ENCODE results near the gene ZBTB7C.

DNA sequence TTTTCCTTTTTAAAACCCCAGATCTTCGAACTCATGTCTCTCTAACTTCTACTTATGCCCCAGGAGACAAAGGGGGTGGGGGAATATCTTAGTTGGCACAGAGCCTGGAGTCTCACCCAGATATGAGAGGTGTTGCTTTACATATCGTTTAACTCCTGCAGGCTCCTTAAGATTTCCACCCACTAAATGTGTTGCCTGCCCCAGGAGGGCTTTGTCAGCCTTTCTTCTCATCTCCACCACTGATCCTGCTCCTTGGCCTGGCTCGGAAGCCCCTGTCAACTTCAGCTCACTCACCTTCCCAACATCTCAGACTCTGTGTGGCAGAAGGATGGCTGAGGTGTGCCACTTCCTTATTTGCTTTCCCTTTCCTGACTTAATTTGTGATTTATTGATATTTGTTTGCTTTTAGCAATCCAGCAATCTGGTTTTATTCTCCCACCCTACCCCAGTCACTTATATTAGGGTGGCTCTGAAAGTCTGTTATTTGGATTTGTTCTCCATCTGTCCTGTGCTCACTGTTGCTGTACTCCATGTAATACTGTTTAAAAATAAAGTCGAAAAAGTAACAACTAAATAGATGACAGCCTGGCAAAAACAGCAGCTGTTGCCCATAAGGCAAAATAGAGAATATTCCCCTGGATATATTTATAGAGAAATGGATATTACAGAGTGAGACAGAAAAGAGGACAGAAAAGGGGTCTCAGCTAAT is 200.6 kb downstream of the ZBTB7C start:
- TF ChIP-seq, protein P1, sequence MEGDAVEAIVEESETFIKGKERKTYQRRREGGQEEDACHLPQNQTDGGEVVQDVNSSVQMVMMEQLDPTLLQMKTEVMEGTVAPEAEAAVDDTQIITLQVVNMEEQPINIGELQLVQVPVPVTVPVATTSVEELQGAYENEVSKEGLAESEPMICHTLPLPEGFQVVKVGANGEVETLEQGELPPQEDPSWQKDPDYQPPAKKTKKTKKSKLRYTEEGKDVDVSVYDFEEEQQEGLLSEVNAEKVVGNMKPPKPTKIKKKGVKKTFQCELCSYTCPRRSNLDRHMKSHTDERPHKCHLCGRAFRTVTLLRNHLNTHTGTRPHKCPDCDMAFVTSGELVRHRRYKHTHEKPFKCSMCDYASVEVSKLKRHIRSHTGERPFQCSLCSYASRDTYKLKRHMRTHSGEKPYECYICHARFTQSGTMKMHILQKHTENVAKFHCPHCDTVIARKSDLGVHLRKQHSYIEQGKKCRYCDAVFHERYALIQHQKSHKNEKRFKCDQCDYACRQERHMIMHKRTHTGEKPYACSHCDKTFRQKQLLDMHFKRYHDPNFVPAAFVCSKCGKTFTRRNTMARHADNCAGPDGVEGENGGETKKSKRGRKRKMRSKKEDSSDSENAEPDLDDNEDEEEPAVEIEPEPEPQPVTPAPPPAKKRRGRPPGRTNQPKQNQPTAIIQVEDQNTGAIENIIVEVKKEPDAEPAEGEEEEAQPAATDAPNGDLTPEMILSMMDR (conservative IDR thresholded peaks at IDR 0.05 in 1 of 2, IDR thresholded peaks at IDR 0.05 in 1 of 2; ENCODE audit: extremely low read depth in 1 of 2, insufficient read depth in 1 of 2, low read depth in 1 of 2, low read length in 2 of 2): no peak
- TF ChIP-seq EZH2 (IDR thresholded peaks at IDR 0.05; ENCODE audit: borderline replicate concordance, low read length): no peak

Measured in mammary epithelial cell (primary cell).